Lung (tissue), 12 donors: ENCODE measurements around the gene MEN1. TPM values are rescaled to one million over a fixed set of nuclear protein-coding genes. Genes with fewer than 3 reads are reported as not detected.

Experiments used
- ATAC-seq: fragments of 200-7000 bp; cut with Tn5 transposase; one replicate; pipeline ENCODE4 v1.9.1; 2020; ENCODE audit warnings: moderate number of reproducible peaks; ENCODE audit not compliant: insufficient read depth, low FRiP score
- DNase-seq, 3 donors: peaks; one replicate each; pipeline ENCODE4 v3.0.0-alpha.2; 2013 to 2017
- H3K27ac ChIP-seq, 2 donors: one replicate each; pipeline ENCODE4 v1.5.1; 2013; ENCODE audit warnings: mild to moderate bottlenecking in 2 of 2, moderate library complexity in 2 of 2, control low read depth in 1 of 2, inconsistent platforms in 1 of 2, low read depth in 1 of 2, low read length in 1 of 2
- H3K27me3 ChIP-seq, 3 donors: one replicate each; pipeline ENCODE4 v1.5.1; 2013; ENCODE audit warnings: low read length in 2 of 3; ENCODE audit not compliant: control insufficient read depth in 3 of 3, insufficient read depth in 3 of 3
- H3K36me3 ChIP-seq, 4 donors: one replicate each; pipeline ENCODE4 v1.5.1; 2013; ENCODE audit warnings: low read length in 4 of 4, mild to moderate bottlenecking in 1 of 4, moderate library complexity in 1 of 4; ENCODE audit not compliant: control insufficient read depth in 4 of 4, insufficient read depth in 4 of 4
- H3K4me1 ChIP-seq, 5 donors: one replicate each; pipeline ENCODE4 v1.5.1; 2013; ENCODE audit warnings: low read length in 5 of 5, mild to moderate bottlenecking in 2 of 5, moderate library complexity in 1 of 5; ENCODE audit not compliant: control insufficient read depth in 5 of 5, insufficient read depth in 5 of 5
- H3K4me3 ChIP-seq: one replicate; pipeline ENCODE4 v1.5.1; 2013; ENCODE audit warnings: mild to moderate bottlenecking, control low read depth, moderate library complexity
- H3K9ac ChIP-seq, 2 donors: one replicate each; pipeline ENCODE4 v1.5.1; 2013; ENCODE audit warnings: low read length in 2 of 2, control low read depth in 1 of 2; ENCODE audit not compliant: insufficient read depth in 1 of 2
- H3K9me3 ChIP-seq, 4 donors: one replicate each; pipeline ENCODE4 v1.5.1; 2013; ENCODE audit warnings: low read length in 3 of 4, mild to moderate bottlenecking in 1 of 4, moderate library complexity in 1 of 4; ENCODE audit not compliant: control insufficient read depth in 4 of 4, insufficient read depth in 3 of 4
- CTCF ChIP-seq: IDR thresholded peaks from 2 replicates; pipeline ENCODE4 v1.5.1; 2012; ENCODE audit warnings: mild to moderate bottlenecking; ENCODE audit errors: control extremely low read depth, extremely low read depth
- whole genome bisulfite sequencing, 2 donors: extraction: QIAGEN DNeasy Blood & Tissue Kit; methylation state at CpG; one replicate each; pipeline ENCODE4 v1.1.7; 2013; 5-methylcytosine and 5-hydroxymethylcytosine counted together
- polyA plus RNA-seq, 2 donors: library from polyadenylated mRNA; stranded (reverse); fragments of 200-250 nt; gene quantifications; one replicate each; pipeline ENCODE4 v1.2.1, GENCODE V29; 2013
- total RNA-seq, 2 donors: library from RNA; depleted of rRNA in 1 of 2; stranded (reverse); fragments of >200 nt in 1 of 2; gene quantifications; one replicate each; pipeline ENCODE4 v1.2.1, GENCODE V29; 2014 to 2021
- donor health status: control.
- donor health status: control.
- donor health status: Bipolar disorder and iron deficiency.
- donor health status: healthy.
- donor health status: DM: yes; HTN: yes; CAD: no.

MEN1 gene
- total and polyA plus RNA-seq, 4 donors, result 15.0 to 24.9 (median 18.6) TPM

GRCh38 chr11:64794526-64794925 lies 15.8 kb downstream of the MEN1 start:
- H3K4me3 ChIP-seq, result no peak overlapping the region
- H3K27ac ChIP-seq, result no peak overlapping the region
- ATAC-seq, result no peak
- H3K36me3 ChIP-seq, result peaks cover 0 to 41% (median 18%) of the 10 kb centered on the region in 4 donors
- 92 to 94% methylated on average over 10 of the region's 10 CpGs for WGBS, 2 donors
- H3K27me3 ChIP-seq, result no peaks in the 10 kb centered on the region
- DNase-seq, result no peak
- TF ChIP-seq CTCF, result no peak
- H3K9ac ChIP-seq, result no peak overlapping the region
- peaks cover 0 to 4% (median 0%) of the 10 kb centered on the region in 5 donors for H3K4me1 ChIP-seq
- H3K9me3 ChIP-seq, result no peaks in the 10 kb centered on the region

DNA sequence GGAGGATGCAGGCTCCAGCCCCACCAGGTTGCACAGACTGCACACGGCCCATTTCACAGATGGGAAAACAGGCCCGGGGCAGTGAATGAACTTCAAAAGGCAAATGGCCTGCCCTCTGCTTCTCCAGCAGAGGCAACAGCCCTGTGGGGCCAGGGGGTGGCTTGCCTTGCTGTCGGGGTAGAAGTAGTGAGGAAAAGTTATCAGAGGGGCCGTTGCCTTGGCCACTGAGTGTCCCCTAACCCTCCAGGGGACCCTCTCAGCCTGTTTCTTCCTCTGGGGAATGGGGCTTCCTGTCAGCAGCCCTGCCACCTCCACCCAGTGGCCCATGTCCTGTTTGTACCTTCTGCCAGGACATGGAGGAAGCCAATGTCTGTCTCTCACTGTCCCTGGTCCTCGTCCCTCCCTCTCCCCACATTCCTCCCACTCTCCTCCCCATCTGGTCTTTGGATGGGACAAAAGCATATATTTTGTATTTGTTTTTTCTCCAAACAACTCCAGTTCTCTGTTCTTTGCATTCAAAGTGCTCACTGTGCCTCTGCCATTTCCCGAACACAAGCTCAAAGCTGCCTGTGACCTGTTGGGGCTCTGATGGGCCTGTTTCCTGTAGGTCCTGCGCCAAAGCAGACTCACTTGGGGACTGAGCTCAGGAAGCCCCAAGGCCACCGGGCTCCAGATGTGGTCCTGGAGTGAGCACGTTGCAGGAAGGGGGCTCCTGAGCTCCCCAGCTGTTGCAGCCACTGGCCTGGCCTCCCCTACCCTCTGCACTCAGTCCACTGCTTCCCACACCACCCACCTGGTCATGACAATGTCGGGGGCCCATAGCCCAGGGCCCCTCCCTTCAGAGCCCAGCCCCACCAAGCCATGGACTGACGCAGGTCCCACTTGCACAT lies 16.8 kb downstream of the MEN1 start:
- Histone ChIP-seq H3K4me1 (peaks cover 0 to 4% (median 0%) of the 10 kb centered on the region in 5 donors), H3K36me3 (peaks cover 0 to 38% (median 13%) of the 10 kb centered on the region in 4 donors), H3K27ac (peak overlapping the region in 1 of 2 donors; percentile 68), H3K27me3 (no peaks in the 10 kb centered on the region), H3K9ac (no peak overlapping the region), H3K4me3 (no peak overlapping the region), H3K9me3 (no peaks in the 10 kb centered on the region)
- DNase-seq (peak in 2 of 3 donors; percentile 38 to 45), ATAC-seq (no peak)
- WGBS, 2 donors, result 48 to 62% methylated on average over 11 of the region's 11 CpGs
- TF ChIP-seq CTCF, result no peak

DNA sequence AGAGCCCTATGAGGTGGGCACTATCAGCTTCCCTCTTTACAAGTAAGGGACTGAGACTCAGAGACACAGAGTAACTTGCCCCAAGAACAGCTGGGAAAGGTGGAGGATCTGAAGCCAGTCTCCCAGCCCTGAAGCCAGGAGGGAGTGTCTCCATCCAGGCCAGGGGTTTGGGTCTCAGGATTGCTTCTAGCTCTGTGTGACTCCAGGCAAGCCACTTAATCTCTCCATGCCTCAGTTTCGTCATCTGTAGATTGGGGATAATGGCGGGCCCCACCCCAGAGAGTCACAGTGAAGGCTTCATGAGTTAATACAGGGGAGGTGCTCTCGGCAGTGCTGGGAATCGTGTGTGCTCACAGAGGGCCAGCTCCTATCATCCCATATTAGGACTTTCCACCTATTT lies 17.9 kb downstream of the MEN1 start:
- no peak for TF ChIP-seq CTCF
- ATAC-seq (no peak), DNase-seq (no peak)
- no peaks in the 10 kb centered on the region for H3K9me3 ChIP-seq
- peaks cover 0 to 38% (median 14%) of the 10 kb centered on the region in 4 donors for H3K36me3 ChIP-seq
- H3K4me1 ChIP-seq, result peaks cover 0 to 4% (median 0%) of the 10 kb centered on the region in 5 donors
- no peaks in the 10 kb centered on the region for H3K27me3 ChIP-seq
- no peak overlapping the region for H3K27ac ChIP-seq
- 94 to 97% methylated on average over 4 of the region's 4 CpGs for WGBS, 2 donors
- H3K9ac ChIP-seq, result no peak overlapping the region
- no peak overlapping the region for H3K4me3 ChIP-seq
